Activated CD8-positive, alpha-beta T cell treated with anti-CD3 and anti-CD28 coated beads for 36 hours (primary cell): ENCODE results near the gene NID2. TPM values are rescaled to one million over a fixed set of nuclear protein-coding genes. Genes with fewer than 3 reads are reported as not detected.

Experiments used
- ATAC-seq: fragments of 200-7000 bp; cut with Tn5 transposase; one replicate; pipeline ENCODE4 v1.10.0; 2021; ENCODE audit warnings: mild to moderate bottlenecking, moderate library complexity
- CTCF ChIA-PET: fragments of 350-600 bp; sonication (Branson Sonifier 250); formaldehyde crosslinking; loops from one replicate; lab custom pipeline; 2021; ENCODE audit warnings: antibody characterized with exemption; lab: Charles Lee
- POLR2A ChIA-PET: fragments of 350-600 bp; sonication (Branson Sonifier 250); formaldehyde crosslinking; loops from one replicate; lab custom pipeline; 2021; ENCODE audit warnings: antibody characterized with exemption; lab: Charles Lee
- DNase-seq: peaks from one replicate; pipeline ENCODE4 v3.0.0-alpha.2; 2020
- H3K27ac Mint-ChIP-seq: one replicate; pipeline ENCODE4 v1.8.0; 2021; ENCODE audit warnings: mild to moderate bottlenecking, mixed read lengths
- H3K27me3 Mint-ChIP-seq: one replicate; pipeline ENCODE4 v1.8.0; 2021; ENCODE audit warnings: mixed read lengths
- H3K36me3 Mint-ChIP-seq: one replicate; pipeline ENCODE4 v1.8.0; 2021; ENCODE audit warnings: low read depth, mixed read lengths
- H3K4me1 Mint-ChIP-seq: one replicate; pipeline ENCODE4 v1.8.0; 2021; ENCODE audit warnings: low read depth, mixed read lengths
- H3K4me3 Mint-ChIP-seq: one replicate; pipeline ENCODE4 v1.8.0; 2021; ENCODE audit warnings: mild to moderate bottlenecking, moderate library complexity, mixed read lengths
- H3K9me3 Mint-ChIP-seq: one replicate; pipeline ENCODE4 v1.8.0; 2021; ENCODE audit warnings: mixed read lengths
- intact Hi-C: fragments of 100-400 bp; cut with micrococcal nuclease; formaldehyde crosslinking; loops from one replicate; pipeline ENCODE4 v1.10.0; 2022
- total RNA-seq, 2 experiments: library from RNA; stranded (reverse); gene quantifications; one replicate each; pipeline ENCODE4 v1.2.3, GENCODE V29; 2021
- TF ChIP-seq, protein P1 (sequence below): fragments of 200-600 bp; IDR thresholded peaks from one replicate; pipeline ENCODE4 v1.8.0; 2022; ENCODE audit warnings: antibody characterized with exemption, mild to moderate bottlenecking

NID2 gene
- total RNA-seq, 2 experiments from 2014 or later = 0.29 TPM; not detected in 1

DNA sequence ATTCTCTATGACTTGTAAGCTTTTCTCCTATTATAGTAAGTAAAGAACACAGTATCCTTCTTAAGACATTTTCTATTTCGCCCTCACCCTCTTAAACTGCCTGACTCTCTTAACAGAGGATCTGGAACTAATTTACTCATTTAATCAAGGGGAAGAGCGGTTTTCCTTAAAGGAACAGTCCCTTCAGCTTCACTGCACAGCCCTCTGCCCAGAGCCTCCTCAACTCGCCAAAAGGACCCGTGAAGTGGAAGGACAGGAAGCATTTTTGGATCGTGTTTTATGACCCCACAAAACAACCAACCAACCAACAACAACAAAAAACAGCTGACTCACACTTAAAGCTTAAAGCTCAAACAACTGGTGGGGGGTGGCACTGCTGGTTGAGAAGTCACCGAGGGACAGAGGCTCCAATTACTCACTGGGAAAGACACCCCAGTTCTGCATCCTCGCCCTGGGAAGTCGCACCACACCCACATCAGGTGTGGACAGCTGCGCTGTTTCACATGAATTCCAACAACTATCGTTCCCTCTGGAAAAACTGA is 35.7 kb downstream of the NID2 start:
- no peak overlapping the region for H3K27ac Mint-ChIP-seq
- H3K4me3 Mint-ChIP-seq = no peak overlapping the region
- H3K9me3 Mint-ChIP-seq = peaks cover 4% of the 10 kb centered on the region
- DNase-seq = no peak
- ChIA-PET POLR2A (no interaction called here), CTCF (no interaction called here)
- H3K36me3 Mint-ChIP-seq = no peaks in the 10 kb centered on the region
- H3K4me1 Mint-ChIP-seq = no peaks in the 10 kb centered on the region
- H3K27me3 Mint-ChIP-seq = peaks cover 2% of the 10 kb centered on the region
- ATAC-seq = no peak
- intact Hi-C loops = no loop called here
- TF ChIP-seq, protein P1, sequence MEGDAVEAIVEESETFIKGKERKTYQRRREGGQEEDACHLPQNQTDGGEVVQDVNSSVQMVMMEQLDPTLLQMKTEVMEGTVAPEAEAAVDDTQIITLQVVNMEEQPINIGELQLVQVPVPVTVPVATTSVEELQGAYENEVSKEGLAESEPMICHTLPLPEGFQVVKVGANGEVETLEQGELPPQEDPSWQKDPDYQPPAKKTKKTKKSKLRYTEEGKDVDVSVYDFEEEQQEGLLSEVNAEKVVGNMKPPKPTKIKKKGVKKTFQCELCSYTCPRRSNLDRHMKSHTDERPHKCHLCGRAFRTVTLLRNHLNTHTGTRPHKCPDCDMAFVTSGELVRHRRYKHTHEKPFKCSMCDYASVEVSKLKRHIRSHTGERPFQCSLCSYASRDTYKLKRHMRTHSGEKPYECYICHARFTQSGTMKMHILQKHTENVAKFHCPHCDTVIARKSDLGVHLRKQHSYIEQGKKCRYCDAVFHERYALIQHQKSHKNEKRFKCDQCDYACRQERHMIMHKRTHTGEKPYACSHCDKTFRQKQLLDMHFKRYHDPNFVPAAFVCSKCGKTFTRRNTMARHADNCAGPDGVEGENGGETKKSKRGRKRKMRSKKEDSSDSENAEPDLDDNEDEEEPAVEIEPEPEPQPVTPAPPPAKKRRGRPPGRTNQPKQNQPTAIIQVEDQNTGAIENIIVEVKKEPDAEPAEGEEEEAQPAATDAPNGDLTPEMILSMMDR = no peak

DNA sequence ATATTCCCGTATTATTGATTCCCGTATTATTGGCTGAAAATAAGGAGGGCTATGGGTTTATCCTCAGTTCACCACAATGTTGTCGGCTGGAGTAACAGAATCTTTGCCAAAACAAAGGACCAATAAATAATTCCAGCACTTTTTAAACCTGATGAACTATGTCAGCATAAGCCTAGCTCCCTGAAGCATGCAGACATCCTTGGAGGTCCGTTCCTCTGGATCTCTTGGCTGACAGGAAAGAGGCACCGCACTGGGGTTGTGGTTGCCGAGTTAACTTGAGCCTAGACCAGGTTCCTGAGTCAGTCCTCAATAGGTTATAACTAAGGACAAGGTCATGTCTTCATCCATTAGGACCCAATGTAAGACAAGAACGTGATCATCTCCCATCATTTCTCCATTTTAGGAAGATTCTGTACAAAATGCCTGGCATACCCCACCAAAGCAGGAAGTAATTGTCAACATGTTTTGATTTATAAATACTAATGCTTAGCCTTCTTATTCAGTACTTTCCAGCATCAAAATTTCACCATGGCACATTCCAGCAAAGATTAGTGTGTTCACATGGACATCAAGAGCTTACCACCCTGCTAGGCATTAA is 36.6 kb downstream of the NID2 start:
- no peak overlapping the region for H3K27ac Mint-ChIP-seq
- DNase-seq = no peak
- POLR2A ChIA-PET = interaction anchor here (0.6 kb wide), 1 partner anchor 472 kb away, joined by 3 read pairs; no protein-coding TSS in a partner anchor
- H3K4me1 Mint-ChIP-seq = no peaks in the 10 kb centered on the region
- CTCF ChIA-PET = no interaction called here
- H3K9me3 Mint-ChIP-seq = peaks cover 4% of the 10 kb centered on the region
- H3K27me3 Mint-ChIP-seq = peaks cover 2% of the 10 kb centered on the region
- H3K4me3 Mint-ChIP-seq = no peak overlapping the region
- TF ChIP-seq, protein P1 = no peak
- intact Hi-C loops = no loop called here
- no peaks in the 10 kb centered on the region for H3K36me3 Mint-ChIP-seq
- ATAC-seq = no peak

DNA sequence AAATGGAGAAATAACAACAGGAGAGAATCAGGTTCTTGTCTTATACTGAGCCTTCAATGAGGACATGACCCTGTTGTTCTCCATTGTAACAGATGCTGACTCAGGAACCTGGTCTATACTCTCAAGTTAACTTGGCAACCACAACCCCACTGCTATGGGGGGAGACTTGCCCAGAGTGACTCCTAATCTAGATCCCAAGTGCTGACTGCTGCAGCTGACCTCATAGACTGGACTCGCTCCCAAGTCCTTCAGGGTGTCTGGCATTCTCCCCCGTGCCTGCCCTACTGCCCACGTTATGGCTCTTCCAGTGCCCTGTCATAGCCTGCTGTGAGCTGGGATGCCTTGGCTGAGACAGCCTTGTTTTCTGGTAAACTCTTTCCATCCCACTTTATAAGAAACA is 37.1 kb downstream of the NID2 start:
- DNase-seq = no peak
- POLR2A ChIA-PET = interaction anchor here (0.6 kb wide), 1 partner anchor 663 kb away, joined by 4 read pairs; the partner anchor contains the start of gene ERO1A
- intact Hi-C loops = no loop called here
- no peaks in the 10 kb centered on the region for H3K36me3 Mint-ChIP-seq
- H3K4me3 Mint-ChIP-seq = no peak overlapping the region
- H3K4me1 Mint-ChIP-seq = no peaks in the 10 kb centered on the region
- peaks cover 4% of the 10 kb centered on the region for H3K9me3 Mint-ChIP-seq
- CTCF ChIA-PET = no interaction called here
- H3K27ac Mint-ChIP-seq = no peak overlapping the region
- TF ChIP-seq, protein P1 = no peak
- ATAC-seq = no peak
- peaks cover 2% of the 10 kb centered on the region for H3K27me3 Mint-ChIP-seq

DNA sequence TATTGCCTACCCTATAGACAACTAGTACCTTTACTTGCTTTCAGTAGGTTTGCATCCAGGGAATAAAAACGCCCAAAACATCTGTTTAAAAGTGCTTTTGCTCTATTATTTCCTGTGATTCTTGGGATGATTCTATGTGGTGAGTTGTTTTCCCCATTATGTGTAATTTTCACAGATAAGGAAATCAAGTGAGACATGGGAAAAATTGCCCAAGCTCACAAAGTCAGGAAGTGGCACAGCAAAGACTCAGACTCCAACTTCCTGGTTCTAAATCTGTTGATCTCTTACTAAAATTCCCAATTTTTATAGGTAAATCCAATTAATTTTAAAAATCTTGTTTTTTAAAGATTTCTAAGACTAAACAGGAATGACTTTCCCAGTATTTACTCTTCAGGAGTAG is 39.0 kb downstream of the NID2 start:
- H3K9me3 Mint-ChIP-seq = no peaks in the 10 kb centered on the region
- H3K27me3 Mint-ChIP-seq = peaks cover 2% of the 10 kb centered on the region
- DNase-seq (no peak), ATAC-seq (no peak)
- TF ChIP-seq, protein P1 = no peak
- intact Hi-C loops = no loop called here
- ChIA-PET POLR2A (no interaction called here), CTCF (no interaction called here)
- no peak overlapping the region for H3K27ac Mint-ChIP-seq
- no peak overlapping the region for H3K4me3 Mint-ChIP-seq
- H3K36me3 Mint-ChIP-seq = no peaks in the 10 kb centered on the region
- peaks cover 9% of the 10 kb centered on the region for H3K4me1 Mint-ChIP-seq

DNA sequence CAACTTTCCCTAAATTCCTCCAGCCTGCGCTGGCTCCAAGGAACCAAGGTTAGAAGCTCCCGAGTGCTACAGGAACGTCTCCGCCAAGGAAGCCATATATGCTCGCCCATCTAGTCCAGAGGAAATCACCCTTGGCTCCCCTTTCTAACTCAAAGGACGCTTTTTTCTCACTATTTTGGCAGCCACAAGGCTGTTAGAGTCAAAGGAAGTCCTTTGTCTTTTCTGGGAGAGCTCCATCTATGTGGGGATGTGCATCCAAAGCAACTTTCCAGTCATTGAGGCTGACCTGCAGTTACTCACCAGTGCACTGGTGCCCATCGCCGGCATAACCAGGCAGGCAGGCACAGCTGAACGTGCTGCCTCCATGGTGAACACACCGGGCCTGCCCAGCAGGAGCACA is 42.0 kb downstream of the NID2 start:
- ATAC-seq = no peak
- intact Hi-C loops = no loop called here
- Mint-ChIP-seq H3K4me1 (peaks cover 22% of the 10 kb centered on the region), H3K27ac (no peak overlapping the region), H3K27me3 (no peaks in the 10 kb centered on the region), H3K9me3 (peaks cover 9% of the 10 kb centered on the region), H3K4me3 (no peak overlapping the region), H3K36me3 (peaks cover 2% of the 10 kb centered on the region)
- ChIA-PET CTCF (no interaction called here), POLR2A (interaction anchor here (0.7 kb wide), 1 partner anchor 11 kb away, joined by 3 read pairs; no protein-coding TSS in a partner anchor)
- DNase-seq = no peak
- TF ChIP-seq, protein P1 = no peak
